ENCODE results near the gene SLC35F3. TPM values are rescaled to one million over a fixed set of nuclear protein-coding genes. Genes with fewer than 3 reads are reported as not detected.

Gene SLC35F3
- total RNA-seq, 1 experiment from 2014 or later = 3.3 TPM

- intact Hi-C loops (cut with micrococcal nuclease) = no loop called here
- Mint-ChIP-seq H3K36me3 (ENCODE audit: insufficient read depth, unreplicated experiment) (no peaks in the 10 kb centered on the region), H3K4me3 (ENCODE audit: unreplicated experiment) (no peak overlapping the region), H3K27me3 (ENCODE audit: insufficient read depth, unreplicated experiment) (no peaks in the 10 kb centered on the region), H3K27ac (ENCODE audit: low read depth, unreplicated experiment) (no peak overlapping the region), H3K9me3 (ENCODE audit: unreplicated experiment) (no peaks in the 10 kb centered on the region), H3K4me1 (ENCODE audit: insufficient read depth, unreplicated experiment) (peaks cover 10% of the 10 kb centered on the region)
- no peak for TF ChIP-seq CTCF (IDR thresholded peaks at IDR 0.05; ENCODE audit: unreplicated experiment)
- DNase-seq (ENCODE audit: unreplicated experiment) = no peak
- ChIA-PET POLR2A (interaction anchor here (1.2 kb wide), 1 partner anchor 8 kb away, joined by 3 read pairs; no protein-coding TSS in a partner anchor), CTCF (interaction anchor here (7.1 kb wide), 1 partner anchor 73 kb away, joined by 32 read pairs; no protein-coding TSS in a partner anchor)
- BruUV-seq (replicated peaks) = no TSS peak
Observed at GRCh38 chr1:234237393-234237792, 332.9 kb downstream of the SLC35F3 start.

- ChIA-PET POLR2A (interaction anchor here (0.7 to 1.2 kb wide), 2 partner anchors 9 to 39 kb away, joined by 3 to 4 read pairs; no protein-coding TSS in a partner anchor), CTCF (interaction anchor here (0.6 to 7.1 kb wide), 3 partner anchors 63 to 84 kb away, joined by 3 to 32 read pairs (median 6); no protein-coding TSS in a partner anchor)
- H3K4me3 Mint-ChIP-seq (ENCODE audit: unreplicated experiment) = no peak overlapping the region
- no peaks in the 10 kb centered on the region for H3K9me3 Mint-ChIP-seq (ENCODE audit: unreplicated experiment)
- H3K36me3 Mint-ChIP-seq (ENCODE audit: insufficient read depth, unreplicated experiment) = no peaks in the 10 kb centered on the region
- intact Hi-C loops (cut with micrococcal nuclease) = no loop called here
- no peak overlapping the region for H3K27ac Mint-ChIP-seq (ENCODE audit: low read depth, unreplicated experiment)
- H3K27me3 Mint-ChIP-seq (ENCODE audit: insufficient read depth, unreplicated experiment) = no peaks in the 10 kb centered on the region
- peaks cover 10% of the 10 kb centered on the region for H3K4me1 Mint-ChIP-seq (ENCODE audit: insufficient read depth, unreplicated experiment)
- TF ChIP-seq CTCF (IDR thresholded peaks at IDR 0.05; ENCODE audit: unreplicated experiment) = no peak
- BruUV-seq (replicated peaks) = no TSS peak
- no peak for DNase-seq (ENCODE audit: unreplicated experiment)
Observed at GRCh38 chr1:234238060-234238459, 333.6 kb downstream of the SLC35F3 start.

- H3K4me1 Mint-ChIP-seq (ENCODE audit: insufficient read depth, unreplicated experiment) = peaks cover 10% of the 10 kb centered on the region
- POLR2A ChIA-PET = interaction anchor here (1.0 to 2.0 kb wide), 2 partner anchors 17 to 23 kb away, joined by 3 to 5 read pairs; no protein-coding TSS in a partner anchor
- no TSS peak for BruUV-seq (replicated peaks)
- no peak for DNase-seq (ENCODE audit: unreplicated experiment)
- no peaks in the 10 kb centered on the region for H3K27me3 Mint-ChIP-seq (ENCODE audit: insufficient read depth, unreplicated experiment)
- intact Hi-C loops (cut with micrococcal nuclease) = no loop called here
- H3K9me3 Mint-ChIP-seq (ENCODE audit: unreplicated experiment) = no peaks in the 10 kb centered on the region
- H3K4me3 Mint-ChIP-seq (ENCODE audit: unreplicated experiment) = no peak overlapping the region
- no peak overlapping the region for H3K27ac Mint-ChIP-seq (ENCODE audit: low read depth, unreplicated experiment)
- no peak for TF ChIP-seq CTCF (IDR thresholded peaks at IDR 0.05; ENCODE audit: unreplicated experiment)
- CTCF ChIA-PET = interaction anchor here (0.8 to 7.1 kb wide), 4 partner anchors 16 to 71 kb away, joined by 3 to 32 read pairs (median 5); no protein-coding TSS in a partner anchor
- no peaks in the 10 kb centered on the region for H3K36me3 Mint-ChIP-seq (ENCODE audit: insufficient read depth, unreplicated experiment)
Observed at GRCh38 chr1:234239515-234239914, 335.0 kb downstream of the SLC35F3 start.

- no peaks in the 10 kb centered on the region for H3K27me3 Mint-ChIP-seq (ENCODE audit: insufficient read depth, unreplicated experiment)
- H3K4me1 Mint-ChIP-seq (ENCODE audit: insufficient read depth, unreplicated experiment) = peaks cover 10% of the 10 kb centered on the region
- POLR2A ChIA-PET = interaction anchor here (1.0 to 2.0 kb wide), 3 partner anchors 10 to 23 kb away, joined by 3 to 5 read pairs (median 5); no protein-coding TSS in a partner anchor
- no peak for TF ChIP-seq CTCF (IDR thresholded peaks at IDR 0.05; ENCODE audit: unreplicated experiment)
- no peak for DNase-seq (ENCODE audit: unreplicated experiment)
- BruUV-seq (replicated peaks) = no TSS peak
- no peaks in the 10 kb centered on the region for H3K9me3 Mint-ChIP-seq (ENCODE audit: unreplicated experiment)
- no peak overlapping the region for H3K27ac Mint-ChIP-seq (ENCODE audit: low read depth, unreplicated experiment)
- intact Hi-C loops (cut with micrococcal nuclease) = no loop called here
- CTCF ChIA-PET = interaction anchor here (0.8 to 7.1 kb wide), 3 partner anchors 17 to 70 kb away, joined by 3 to 32 read pairs (median 4); no protein-coding TSS in a partner anchor
- no peaks in the 10 kb centered on the region for H3K36me3 Mint-ChIP-seq (ENCODE audit: insufficient read depth, unreplicated experiment)
- H3K4me3 Mint-ChIP-seq (ENCODE audit: unreplicated experiment) = no peak overlapping the region
Observed at GRCh38 chr1:234239936-234240335, 335.5 kb downstream of the SLC35F3 start.
